ENCODE measurements around the gene DHTKD1. TPM values are rescaled to one million over a fixed set of nuclear protein-coding genes. Genes with fewer than 3 reads are reported as not detected.

Gene DHTKD1
- total RNA-seq, 4 donors from 2014 or later = 14.8 to 32.2 (median 20.2) TPM

DNA sequence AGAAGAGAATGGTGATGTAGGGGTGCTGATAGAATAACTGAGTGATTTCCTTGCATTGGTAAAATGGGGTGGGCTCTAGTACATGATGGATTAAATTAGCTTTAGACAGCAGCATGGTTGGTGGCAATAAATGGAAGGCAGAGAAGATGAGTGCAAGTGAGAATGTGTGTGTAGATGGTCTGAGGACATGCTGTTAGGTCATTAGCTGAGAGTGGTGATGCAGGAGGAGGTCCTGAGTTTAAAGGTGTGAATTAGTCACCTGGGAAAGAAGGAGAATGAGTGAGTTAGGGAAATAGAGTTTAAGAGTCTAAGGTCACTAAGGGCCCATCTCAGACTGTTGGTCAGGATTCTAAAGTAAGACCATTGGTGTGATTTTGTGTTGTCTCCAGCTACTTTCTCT lies 42.8 kb downstream of the DHTKD1 start:
- peaks cover 0 to 98% of the 10 kb centered on the region in 2 donors for H3K36me3 ChIP-seq
- H3K27ac ChIP-seq = no peak overlapping the region
- no peaks in the 10 kb centered on the region for H3K27me3 ChIP-seq
- H3K9me3 ChIP-seq = no peaks in the 10 kb centered on the region
- H3K4me3 ChIP-seq = no peak overlapping the region
- TF ChIP-seq POLR2A (IDR thresholded peaks at IDR 0.05) = no peak
- no peak for TF ChIP-seq EP300 (IDR thresholded peaks at IDR 0.05)
- TF ChIP-seq CTCF (IDR thresholded peaks at IDR 0.05) = no peak
- TF ChIP-seq POLR2AphosphoS5 (IDR thresholded peaks at IDR 0.05) = no peak
- ATAC-seq = no peak
- H3K4me1 ChIP-seq = no peaks in the 10 kb centered on the region

DNA sequence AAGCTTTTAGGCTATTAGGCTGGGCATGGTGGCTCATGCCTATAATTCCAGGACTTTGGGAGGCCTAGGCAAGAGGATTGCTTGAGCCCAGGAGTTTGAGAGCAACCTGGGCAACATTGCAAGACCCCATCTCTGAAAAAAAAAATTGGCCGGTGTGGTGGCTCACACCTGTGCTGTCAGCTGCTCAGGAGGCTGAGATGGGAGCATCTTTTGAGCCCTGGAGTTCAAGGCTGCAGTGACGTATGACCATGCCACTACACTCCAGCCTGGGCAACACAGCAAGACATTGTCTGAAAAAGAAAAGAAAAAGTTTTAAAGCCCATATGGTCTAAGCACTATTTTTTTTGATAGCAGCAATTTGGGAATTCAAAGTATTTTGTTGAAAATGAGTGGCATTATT lies 44.9 kb downstream of the DHTKD1 start:
- Histone ChIP-seq H3K27me3 (no peaks in the 10 kb centered on the region), H3K36me3 (peaks cover 0 to 96% of the 10 kb centered on the region in 2 donors), H3K4me1 (no peaks in the 10 kb centered on the region), H3K27ac (no peak overlapping the region), H3K9me3 (no peaks in the 10 kb centered on the region), H3K4me3 (no peak overlapping the region)
- no peak for TF ChIP-seq CTCF (IDR thresholded peaks at IDR 0.05)
- no peak for TF ChIP-seq POLR2A (IDR thresholded peaks at IDR 0.05)
- TF ChIP-seq POLR2AphosphoS5 (IDR thresholded peaks at IDR 0.05) = no peak
- no peak for TF ChIP-seq EP300 (IDR thresholded peaks at IDR 0.05)
- WGBS, 2 donors (ENCODE audit: low coverage in 1 of 2) = 92 to 100% methylated on average over 2 of the region's 2 CpGs
- no peak for ATAC-seq

DNA sequence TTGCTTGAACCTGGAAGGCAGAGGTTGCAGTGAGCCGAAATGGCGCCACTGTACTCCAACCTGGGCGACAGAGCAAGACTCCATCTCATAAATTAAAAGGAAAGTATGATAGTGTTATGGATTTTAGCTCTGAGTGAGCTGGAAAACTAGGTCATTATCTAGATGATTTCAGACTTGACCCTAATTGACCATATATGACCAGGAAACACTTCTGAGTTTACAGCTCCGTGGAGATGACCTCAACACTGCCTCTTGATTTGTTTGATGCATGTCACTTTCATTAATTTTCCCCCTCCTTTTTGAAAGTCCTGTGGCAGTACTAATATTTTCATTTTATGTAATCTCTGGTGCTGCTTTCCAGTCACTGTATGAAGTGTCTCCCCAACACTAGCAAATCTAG lies 52.9 kb downstream of the DHTKD1 start:
- Histone ChIP-seq H3K27ac (no peak overlapping the region), H3K4me1 (no peaks in the 10 kb centered on the region), H3K36me3 (peaks cover 0 to 70% of the 10 kb centered on the region in 2 donors), H3K9me3 (no peaks in the 10 kb centered on the region), H3K27me3 (no peaks in the 10 kb centered on the region), H3K4me3 (no peak overlapping the region)
- no peak for ATAC-seq
- WGBS, 2 donors (ENCODE audit: low coverage in 1 of 2) = 85 to 89% methylated on average over 4 of the region's 4 CpGs
- TF ChIP-seq POLR2AphosphoS5 (IDR thresholded peaks at IDR 0.05) (no peak), EP300 (IDR thresholded peaks at IDR 0.05) (no peak), POLR2A (IDR thresholded peaks at IDR 0.05) (no peak), CTCF (IDR thresholded peaks at IDR 0.05) (no peak)

GRCh38 chr10:12129222-12130111 lies 60.7 kb downstream of the DHTKD1 start, which contains the start of gene SEC61A2:
Gene SEC61A2 (plus strand): TSS chr10:12129677. CDS start chr10:12129788, 111 bp downstream.
- H3K27ac ChIP-seq = peak within 1 kb of the TSS; percentile 75 to 95 (median 92)
- no peaks in the 10 kb centered on the region for H3K27me3 ChIP-seq
- H3K4me1 ChIP-seq = peaks cover 0 to 25% (median 0%) of the 10 kb centered on the region in 3 donors
- H3K9me3 ChIP-seq = no peaks in the 10 kb centered on the region
- ATAC-seq = peak; percentile 98
- TF ChIP-seq POLR2AphosphoS5 (IDR thresholded peaks at IDR 0.05) (peak; percentile 24), POLR2A (IDR thresholded peaks at IDR 0.05) (peak; percentile 57 to 60), CTCF (IDR thresholded peaks at IDR 0.05) (peak in 1 of 4 experiments; percentile 10), EP300 (IDR thresholded peaks at IDR 0.05) (no peak)
- peak within 1 kb of the TSS; percentile 92 to 99 for H3K4me3 ChIP-seq
- WGBS, 2 donors (ENCODE audit: low coverage in 1 of 2) = 0% methylated on average over 3 to 9 of the region's 108 CpGs
- H3K36me3 ChIP-seq = peaks cover 0 to 9% of the 10 kb centered on the region in 2 donors
